HCT116 (cell line): ENCODE measurements around the gene MCRIP1. TPM values are rescaled to one million over a fixed set of nuclear protein-coding genes. Genes with fewer than 3 reads are reported as not detected.

Source experiments
- ATAC-seq: fragments of 200-7000 bp; cut with Tn5 transposase; 2 replicates; pipeline ENCODE4 v1.9.1; 2020; ENCODE audit warnings: mild to moderate bottlenecking, moderate library complexity
- BruUV-seq: library from RNA; stranded (reverse); fragments of 400-500 nt; replicated peaks from 2 replicates; lab custom pipeline; 2021; lab: Mats Ljungman, UMichigan
- CTCF ChIA-PET: fragments of 300-600 bp; sonication (Branson Sonifier 250); formaldehyde crosslinking; loops from one replicate; lab custom pipeline; 2021; ENCODE audit warnings: antibody characterized with exemption; lab: Charles Lee
- POLR2A ChIA-PET: fragments of 300-600, 350-600 bp; sonication (Branson Sonifier 250); formaldehyde crosslinking; loops from one replicate; lab custom pipeline; 2021; ENCODE audit warnings: antibody characterized with exemption; lab: Charles Lee
- RAD21 ChIA-PET, 2 experiments: fragments of 300-600 bp; sonication (Branson Sonifier 250); formaldehyde crosslinking; loops; one replicate each; lab custom pipeline; 2023; ENCODE audit warnings: low total read pairs in 2 of 2; ENCODE audit not compliant: uncharacterized antibody in 2 of 2, unreplicated experiment in 2 of 2, low non-redundant PET in 1 of 2; lab: Charles Lee
- DNase-seq: peaks from one replicate; pipeline ENCODE4 v3.0.0-alpha.2; 2010; ENCODE audit warnings: low read depth, low spot score
- H2AFZ ChIP-seq: fragments of 200-600 bp; shearing (Covaris generic), sonication (generic); 2 replicates; pipeline ENCODE4 v1.6.1; 2017; ENCODE audit warnings: low read depth, mixed run types, mixed read lengths, antibody characterized with exemption, low read length; ENCODE audit not compliant: poor library complexity, severe bottlenecking
- H3K27ac ChIP-seq: 2 replicates; pipeline ENCODE4 v1.5.1; 2012; ENCODE audit warnings: low read depth, low read length
- H3K27me3 ChIP-seq: fragments of 200-600 bp; sonication (generic); 2 replicates; pipeline ENCODE4 v1.6.1; 2016; ENCODE audit warnings: mixed run types, low read length, mixed read lengths; ENCODE audit not compliant: insufficient read depth
- H3K36me3 ChIP-seq, 2 experiments: fragments of 200-500 bp in 1 of 2; fragments of 200-600 bp in 1 of 2; sonication (Bioruptor generic) in 1 of 2; sonication (generic) in 1 of 2; 2 replicates each; pipeline versions ENCODE4 v1.5.1 to v1.6.1; 2014 to 2016; ENCODE audit warnings: low read length in 2 of 2, inconsistent platforms in 1 of 2, mixed read lengths in 1 of 2, mixed run types in 1 of 2; ENCODE audit not compliant: insufficient read depth in 2 of 2, control insufficient read depth in 1 of 2
- H3K4me1 ChIP-seq, 2 experiments: fragments of 200-600 bp in 1 of 2; sonication (generic) in 1 of 2; 2 replicates each; pipeline versions ENCODE4 v1.5.1 to v1.6.1; 2012 to 2017; ENCODE audit warnings: low read length in 2 of 2, inconsistent platforms in 1 of 2, mild to moderate bottlenecking in 1 of 2, mixed read lengths in 1 of 2, mixed run types in 1 of 2, moderate library complexity in 1 of 2; ENCODE audit not compliant: insufficient read depth in 2 of 2, control insufficient read depth in 1 of 2
- H3K4me2 ChIP-seq: fragments of 200-600 bp; sonication (generic); 2 replicates; pipeline ENCODE4 v1.6.1; 2017; ENCODE audit warnings: mixed run types, low read length, mixed read lengths
- H3K4me3 ChIP-seq, 2 experiments: fragments of 200-600 bp in 1 of 2; sonication (generic) in 1 of 2; replicated peaks in 1 of 2; 2 replicates each; pipeline ENCODE4 v1.5.1; 2011 to 2016; ENCODE audit warnings: low read length in 2 of 2, control low read depth in 1 of 2, low read depth in 1 of 2, mild to moderate bottlenecking in 1 of 2, mixed read lengths in 1 of 2, mixed run types in 1 of 2
- H3K79me2 ChIP-seq: fragments of 200-600 bp; sonication (generic); 2 replicates; pipeline ENCODE4 v1.6.1; 2017; ENCODE audit warnings: mild to moderate bottlenecking, mixed run types, low read length, moderate library complexity, mixed read lengths; ENCODE audit not compliant: insufficient read depth
- H3K9ac ChIP-seq: fragments of 200-600 bp; sonication (generic); 2 replicates; pipeline ENCODE4 v1.6.1; 2016; ENCODE audit warnings: low read length, mixed read lengths
- H3K9me2 ChIP-seq: fragments of 200-600 bp; sonication (generic), shearing (Covaris generic); 2 replicates; pipeline ENCODE4 v1.6.1; 2017; ENCODE audit warnings: mixed run types, mild to moderate bottlenecking, moderate library complexity; ENCODE audit not compliant: insufficient read depth
- H3K9me3 ChIP-seq, 2 experiments: fragments of 200-500 bp in 1 of 2; fragments of 200-600 bp in 1 of 2; sonication (Bioruptor generic) in 1 of 2; sonication (generic) in 1 of 2; 2 replicates each; pipeline ENCODE4 v1.6.1; 2014 to 2017; ENCODE audit warnings: low read length in 2 of 2, mixed read lengths in 2 of 2, inconsistent platforms in 1 of 2, low read depth in 1 of 2, mild to moderate bottlenecking in 1 of 2, mixed run types in 1 of 2, moderate library complexity in 1 of 2; ENCODE audit not compliant: control insufficient read depth in 1 of 2, insufficient read depth in 1 of 2
- H4K20me1 ChIP-seq: fragments of 200-600 bp; sonication (generic), shearing (Covaris generic); 2 replicates; pipeline ENCODE4 v1.6.1; 2017; ENCODE audit warnings: mixed run types, mild to moderate bottlenecking, moderate library complexity; ENCODE audit not compliant: insufficient read depth
- ELF1 ChIP-seq: IDR thresholded peaks from 2 replicates; pipeline ENCODE4 v1.6.1; 2012; ENCODE audit warnings: low read depth, borderline replicate concordance
- POLR2AphosphoS5 ChIP-seq: IDR thresholded peaks from 2 replicates; pipeline ENCODE4 v1.6.1; 2011; ENCODE audit warnings: mild to moderate bottlenecking, low read depth, low read length, moderate library complexity
- SP1 ChIP-seq: IDR thresholded peaks from 2 replicates; pipeline ENCODE4 v1.6.1; 2012; ENCODE audit warnings: low read depth
- ZFX ChIP-seq: fragments of 450-650 bp; IDR thresholded peaks from 2 replicates; pipeline ENCODE4 v1.6.1; 2017
- intact Hi-C: fragments of 100-400 bp; cut with micrococcal nuclease; formaldehyde crosslinking; loops from 2 replicates; pipeline ENCODE4 v1.10.0; 2022
- total RNA-seq: library from RNA; stranded (reverse); gene quantifications from one replicate; pipeline ENCODE4 v1.2.1, GENCODE V29; 2021; ENCODE audit not compliant: unreplicated experiment
- TF ChIP-seq, protein P1 (sequence below), 3 experiments: fragments of 200-600 bp in 1 of 3; sonication (generic) in 1 of 3; IDR thresholded peaks in 2 of 3; conservative IDR thresholded peaks in 1 of 3; 2 replicates each; pipeline ENCODE4 v1.5.1; 2012 to 2017; ENCODE audit warnings: low read depth in 2 of 3, low read length in 2 of 3, antibody characterized with exemption in 1 of 3, borderline replicate concordance in 1 of 3, control low read depth in 1 of 3, mild to moderate bottlenecking in 1 of 3, mixed read lengths in 1 of 3, mixed run types in 1 of 3, moderate library complexity in 1 of 3; ENCODE audit not compliant: insufficient read depth in 1 of 3

The MCRIP1 gene
- total RNA-seq, 1 experiment from 2014 or later: 59.2 TPM

DNA sequence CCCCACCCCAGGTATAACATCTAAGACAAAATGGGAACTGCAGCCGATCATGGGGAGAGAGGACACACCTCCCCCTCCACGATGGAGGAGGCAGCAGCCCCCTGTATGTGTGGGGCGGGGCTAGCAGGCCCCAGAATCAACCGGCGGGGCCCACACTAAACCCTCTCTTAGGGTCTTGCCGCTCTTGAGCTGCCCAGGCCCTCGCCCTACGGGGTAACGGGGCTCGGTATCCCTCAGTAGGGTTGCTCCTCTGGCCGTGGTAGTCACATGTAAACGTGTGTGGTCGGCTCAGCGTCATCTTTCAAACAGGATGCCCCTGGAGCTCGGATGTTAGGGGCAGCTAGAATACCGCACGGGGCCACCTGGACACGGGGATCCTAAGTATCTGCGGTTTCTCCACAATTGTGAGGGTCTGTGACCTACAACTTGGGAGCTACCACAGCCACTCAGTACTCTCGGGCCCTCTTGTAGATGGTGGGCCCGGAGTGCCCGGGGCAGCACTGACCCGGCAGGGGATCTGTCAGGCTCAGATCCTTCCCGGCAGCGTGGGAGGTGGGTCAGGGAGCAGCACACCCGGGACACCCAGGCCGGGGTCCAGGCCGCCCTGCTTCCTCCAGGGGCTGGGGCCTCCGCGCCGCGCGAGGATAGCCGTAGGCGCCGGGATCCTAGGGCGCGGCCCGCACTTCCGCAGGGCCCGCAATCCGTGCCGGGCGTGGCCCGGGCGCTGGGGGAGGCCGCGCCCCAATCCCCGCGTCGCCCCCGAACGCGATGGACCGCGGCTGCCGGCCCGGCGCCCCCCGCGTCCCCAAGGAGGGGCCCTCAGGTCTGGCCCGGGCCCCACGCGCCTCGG lies 37.3 kb upstream of the MCRIP1 start:
- RAD21 ChIA-PET: interaction anchor here in 1 of 2 experiments (0.8 kb wide), 1 partner anchor 40 kb away, joined by 3 read pairs; no protein-coding TSS in a partner anchor

DNA sequence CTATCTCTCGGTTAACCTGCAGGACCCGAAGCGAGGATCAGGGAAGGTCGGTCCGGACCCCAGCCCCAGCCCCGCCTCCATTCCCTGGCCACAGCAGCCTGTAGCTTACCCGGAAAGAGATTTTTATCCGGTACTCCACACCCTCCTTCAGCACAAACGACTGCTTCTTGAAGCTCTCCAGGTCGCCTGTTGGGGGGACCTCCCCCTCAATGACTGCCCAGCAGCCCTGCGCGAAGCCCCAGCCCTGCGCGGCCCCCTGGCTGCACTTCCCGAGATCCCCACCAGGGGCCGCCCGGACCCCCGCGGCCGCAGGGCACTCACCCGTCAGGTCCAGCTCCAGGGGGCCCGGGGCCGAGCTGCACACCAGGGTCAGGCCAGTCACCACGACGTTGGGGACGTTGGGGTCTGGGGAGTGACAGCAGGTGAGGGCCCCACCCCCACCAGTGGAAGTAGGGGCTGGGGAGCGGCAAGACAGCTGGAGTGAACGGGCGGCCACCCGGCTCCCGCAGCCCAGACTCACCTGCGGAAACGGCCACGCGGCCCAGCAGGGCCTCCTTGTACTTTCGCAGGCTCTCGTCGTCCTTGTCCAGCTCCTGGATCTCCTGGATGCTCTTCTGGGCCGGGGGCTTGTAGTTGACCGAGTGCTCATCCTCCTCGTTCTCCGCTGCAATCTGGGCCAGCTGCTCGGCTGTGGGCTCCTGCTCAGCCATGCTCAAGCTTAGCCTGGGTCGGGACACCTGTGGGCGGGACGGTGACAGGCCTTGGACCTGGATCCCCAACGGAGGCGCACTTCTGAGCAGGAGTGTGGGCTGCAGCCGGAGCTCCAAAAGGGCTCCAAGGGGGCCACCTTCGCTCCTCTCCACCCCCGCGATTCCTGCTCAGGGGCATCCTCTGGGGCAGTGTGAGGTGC lies 36.4 kb upstream of the MCRIP1 start:
- peak overlapping the region; percentile 71 to 95 for H3K4me3 ChIP-seq
- H3K9me2 ChIP-seq: no peaks in the 10 kb centered on the region
- no TSS peak for BruUV-seq
- CTCF ChIA-PET: interaction anchor here (0.7 to 2.7 kb wide), 8 partner anchors 9 to 168 kb away, joined by 3 to 27 read pairs (median 4); partner anchors contain the start of genes CENPX, DCXR, LRRC45 and MAFG
- TF ChIP-seq, protein P1, sequence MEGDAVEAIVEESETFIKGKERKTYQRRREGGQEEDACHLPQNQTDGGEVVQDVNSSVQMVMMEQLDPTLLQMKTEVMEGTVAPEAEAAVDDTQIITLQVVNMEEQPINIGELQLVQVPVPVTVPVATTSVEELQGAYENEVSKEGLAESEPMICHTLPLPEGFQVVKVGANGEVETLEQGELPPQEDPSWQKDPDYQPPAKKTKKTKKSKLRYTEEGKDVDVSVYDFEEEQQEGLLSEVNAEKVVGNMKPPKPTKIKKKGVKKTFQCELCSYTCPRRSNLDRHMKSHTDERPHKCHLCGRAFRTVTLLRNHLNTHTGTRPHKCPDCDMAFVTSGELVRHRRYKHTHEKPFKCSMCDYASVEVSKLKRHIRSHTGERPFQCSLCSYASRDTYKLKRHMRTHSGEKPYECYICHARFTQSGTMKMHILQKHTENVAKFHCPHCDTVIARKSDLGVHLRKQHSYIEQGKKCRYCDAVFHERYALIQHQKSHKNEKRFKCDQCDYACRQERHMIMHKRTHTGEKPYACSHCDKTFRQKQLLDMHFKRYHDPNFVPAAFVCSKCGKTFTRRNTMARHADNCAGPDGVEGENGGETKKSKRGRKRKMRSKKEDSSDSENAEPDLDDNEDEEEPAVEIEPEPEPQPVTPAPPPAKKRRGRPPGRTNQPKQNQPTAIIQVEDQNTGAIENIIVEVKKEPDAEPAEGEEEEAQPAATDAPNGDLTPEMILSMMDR (IDR thresholded peaks at IDR 0.05 in 2 of 3, conservative IDR thresholded peaks at IDR 0.05 in 1 of 3; ENCODE audit: borderline replicate concordance in 1 of 3, insufficient read depth in 1 of 3, low read depth in 2 of 3, low read length in 2 of 3): peak in 2 of 3 experiments; percentile 97 to 98; a peak in 4 of 6 replicates
- TF ChIP-seq ELF1: no peak
- peak; percentile 45; the same call in 1 of the 2 replicates for TF ChIP-seq ZFX
- peaks cover 4% of the 10 kb centered on the region; the same call in 1 of the 2 replicates for H4K20me1 ChIP-seq
- H3K4me2 ChIP-seq: peak overlapping the region; percentile 86
- H3K9ac ChIP-seq: peak overlapping the region; percentile 99
- intact Hi-C loops: loop anchor here (1.0 to 5.0 kb wide), 2 partner anchors 58 to 152 kb away; partner anchors contain the start of gene MAFG
- H3K36me3 ChIP-seq: peaks cover 9 to 21% of the 10 kb centered on the region in 2 experiments; a peak in 3 of 4 replicates
- DNase-seq: no peak
- H3K27ac ChIP-seq: peak overlapping the region; percentile 99
- ATAC-seq: peak; percentile 17
- POLR2A ChIA-PET: interaction anchor here (0.6 to 1.6 kb wide), 5 partner anchors 9 to 152 kb away, joined by 3 to 5 read pairs (median 3); partner anchors contain the start of gene P4HB
- no peaks in the 10 kb centered on the region for H3K9me3 ChIP-seq
- RAD21 ChIA-PET: interaction anchor here in 1 of 2 experiments (0.8 kb wide), 1 partner anchor 40 kb away, joined by 3 read pairs; no protein-coding TSS in a partner anchor
- H2AFZ ChIP-seq: no peak overlapping the region
- peaks cover 52% of the 10 kb centered on the region for H3K79me2 ChIP-seq
- peaks cover 38 to 83% of the 10 kb centered on the region in 2 experiments for H3K4me1 ChIP-seq
- H3K27me3 ChIP-seq: no peaks in the 10 kb centered on the region

More for the DNA sequence above, 37.3 kb upstream of the MCRIP1 start:
- H3K36me3 ChIP-seq: peaks cover 7 to 17% of the 10 kb centered on the region in 2 experiments; a peak in 3 of 4 replicates
- H3K4me3 ChIP-seq: peak overlapping the region; percentile 71 to 95
- H4K20me1 ChIP-seq: peaks cover 2% of the 10 kb centered on the region; the same call in 1 of the 2 replicates
- H3K4me2 ChIP-seq: peak overlapping the region; percentile 86
- peak; percentile 0; the same call in 1 of the 2 replicates for ATAC-seq
- no peaks in the 10 kb centered on the region for H3K9me3 ChIP-seq
- H3K9me2 ChIP-seq: no peaks in the 10 kb centered on the region
- H3K27ac ChIP-seq: peak overlapping the region; percentile 99
- TF ChIP-seq ZFX: peak; percentile 95
- no peak for TF ChIP-seq SP1
- TF ChIP-seq POLR2AphosphoS5: peak; percentile 5; the same call in 1 of the 2 replicates
- TF ChIP-seq, all 23 proteins: peak for 2
- no peak overlapping the region for H2AFZ ChIP-seq
- H3K27me3 ChIP-seq: no peaks in the 10 kb centered on the region
- no peak for DNase-seq
- peak overlapping the region; percentile 99 for H3K9ac ChIP-seq
- H3K4me1 ChIP-seq: peaks cover 38 to 79% of the 10 kb centered on the region in 2 experiments
- peaks cover 43% of the 10 kb centered on the region for H3K79me2 ChIP-seq
- intact Hi-C loops: loop anchor here (5.0 kb wide), 1 partner anchor 57 kb away; the partner anchor contains the start of gene MAFG
- ChIA-PET POLR2A (interaction anchor here (0.5 to 1.6 kb wide), 5 partner anchors 10 to 290 kb away, joined by 3 to 5 read pairs (median 4); partner anchors contain the start of genes ANAPC11 and P4HB), CTCF (interaction anchor here (1.0 to 2.7 kb wide), 6 partner anchors 9 to 151 kb away, joined by 3 to 27 read pairs (median 4); partner anchors contain the start of genes CENPX and LRRC45)
- BruUV-seq: no TSS peak
